ENCODE data around the gene UBE2QL1.

GRCh38 chr5:6501701-6502100, 53.0 kb downstream of the UBE2QL1 start:
- TF ChIP-seq CTCF (IDR thresholded peaks at IDR 0.05; ENCODE audit: insufficient read depth, low read length, poor library complexity, severe bottlenecking) (no peak), EZH2phosphoT487 (conservative IDR thresholded peaks at IDR 0.05; ENCODE audit: low read length) (no peak)

All from SU-DHL-6 (cell line).